Measurements from ENCODE around the gene GALNT2.

The GALNT2 gene

GRCh38 chr1:230195199-230195598 lies 128.2 kb downstream of the GALNT2 start:
- DNase-seq: no peak

GRCh38 chr1:230196077-230196476 lies 129.0 kb downstream of the GALNT2 start:
- DNase-seq: no peak

- no peak for DNase-seq
Measured at GRCh38 chr1:230197644-230198567, 130.9 kb downstream of the GALNT2 start.

- no peak for DNase-seq
Measured at GRCh38 chr1:230199034-230199433, 132.0 kb downstream of the GALNT2 start.

- no peak for DNase-seq
Measured at GRCh38 chr1:230199554-230199953, 132.5 kb downstream of the GALNT2 start.

GRCh38 chr1:230200276-230200675 lies 133.2 kb downstream of the GALNT2 start:
- DNase-seq: no peak

GRCh38 chr1:230201445-230201844 lies 134.4 kb downstream of the GALNT2 start:
- DNase-seq: no peak

GRCh38 chr1:230204842-230205241 lies 137.8 kb downstream of the GALNT2 start:
- no peak for DNase-seq

GRCh38 chr1:230205719-230206198 lies 138.7 kb downstream of the GALNT2 start:
- no peak for DNase-seq

GRCh38 chr1:230206207-230206606 lies 139.2 kb downstream of the GALNT2 start:
- no peak for DNase-seq

- DNase-seq: no peak
Measured at GRCh38 chr1:230206976-230207375, 139.9 kb downstream of the GALNT2 start.

GRCh38 chr1:230207598-230207997 lies 140.6 kb downstream of the GALNT2 start:
- DNase-seq: no peak

- no peak for DNase-seq
Measured at GRCh38 chr1:230208619-230209261, 141.7 kb downstream of the GALNT2 start.

GRCh38 chr1:230210326-230210980 lies 143.4 kb downstream of the GALNT2 start:
- no peak for DNase-seq

- no peak for DNase-seq
Measured at GRCh38 chr1:230210981-230211336, 143.9 kb downstream of the GALNT2 start.

GRCh38 chr1:230211436-230212145 lies 144.6 kb downstream of the GALNT2 start:
- DNase-seq: no peak

GRCh38 chr1:230212405-230212936 lies 145.4 kb downstream of the GALNT2 start:
- no peak for DNase-seq

- DNase-seq: no peak
Measured at GRCh38 chr1:230215031-230215430, 148.0 kb downstream of the GALNT2 start.

GRCh38 chr1:230215529-230215928 lies 148.5 kb downstream of the GALNT2 start:
- DNase-seq: no peak

- DNase-seq: no peak
Measured at GRCh38 chr1:230216896-230217295, 149.9 kb downstream of the GALNT2 start.

GRCh38 chr1:230218667-230219066 lies 151.6 kb downstream of the GALNT2 start:
- no peak for DNase-seq

- no peak for DNase-seq
Measured at GRCh38 chr1:230219174-230220067, 152.4 kb downstream of the GALNT2 start.
